Measurements from ENCODE around the gene STARD3.

GRCh38 chr17:39628655-39629493 is 8.1 kb upstream of the STARD3 start:
- TF ChIP-seq, protein P1, sequence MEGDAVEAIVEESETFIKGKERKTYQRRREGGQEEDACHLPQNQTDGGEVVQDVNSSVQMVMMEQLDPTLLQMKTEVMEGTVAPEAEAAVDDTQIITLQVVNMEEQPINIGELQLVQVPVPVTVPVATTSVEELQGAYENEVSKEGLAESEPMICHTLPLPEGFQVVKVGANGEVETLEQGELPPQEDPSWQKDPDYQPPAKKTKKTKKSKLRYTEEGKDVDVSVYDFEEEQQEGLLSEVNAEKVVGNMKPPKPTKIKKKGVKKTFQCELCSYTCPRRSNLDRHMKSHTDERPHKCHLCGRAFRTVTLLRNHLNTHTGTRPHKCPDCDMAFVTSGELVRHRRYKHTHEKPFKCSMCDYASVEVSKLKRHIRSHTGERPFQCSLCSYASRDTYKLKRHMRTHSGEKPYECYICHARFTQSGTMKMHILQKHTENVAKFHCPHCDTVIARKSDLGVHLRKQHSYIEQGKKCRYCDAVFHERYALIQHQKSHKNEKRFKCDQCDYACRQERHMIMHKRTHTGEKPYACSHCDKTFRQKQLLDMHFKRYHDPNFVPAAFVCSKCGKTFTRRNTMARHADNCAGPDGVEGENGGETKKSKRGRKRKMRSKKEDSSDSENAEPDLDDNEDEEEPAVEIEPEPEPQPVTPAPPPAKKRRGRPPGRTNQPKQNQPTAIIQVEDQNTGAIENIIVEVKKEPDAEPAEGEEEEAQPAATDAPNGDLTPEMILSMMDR (conservative IDR thresholded peaks at IDR 0.05; ENCODE audit: low read length) = no peak
- no peak for TF ChIP-seq EZH2phosphoT487 (IDR thresholded peaks at IDR 0.05; ENCODE audit: borderline replicate concordance)
